Stimulated activated CD8-positive, alpha-beta memory T cell treated with anti-CD3 and anti-CD28 coated beads, Interleukin-12 subunit alpha, Interleukin-12 subunit beta, amount 100 ng/mL, for 1 hour (primary cell): ENCODE results near the gene SPI1.
"Not testable (repeated sequence)": the region's sequence is repeated elsewhere in the genome, so short reads cannot be mapped to it uniquely, and the experiment has no call there.

ENCODE experiments used
- DNase-seq: peaks from one replicate; pipeline ENCODE4 v3.0.0-alpha.2; 2020; ENCODE audit warnings: low read depth

The SPI1 gene

DNA sequence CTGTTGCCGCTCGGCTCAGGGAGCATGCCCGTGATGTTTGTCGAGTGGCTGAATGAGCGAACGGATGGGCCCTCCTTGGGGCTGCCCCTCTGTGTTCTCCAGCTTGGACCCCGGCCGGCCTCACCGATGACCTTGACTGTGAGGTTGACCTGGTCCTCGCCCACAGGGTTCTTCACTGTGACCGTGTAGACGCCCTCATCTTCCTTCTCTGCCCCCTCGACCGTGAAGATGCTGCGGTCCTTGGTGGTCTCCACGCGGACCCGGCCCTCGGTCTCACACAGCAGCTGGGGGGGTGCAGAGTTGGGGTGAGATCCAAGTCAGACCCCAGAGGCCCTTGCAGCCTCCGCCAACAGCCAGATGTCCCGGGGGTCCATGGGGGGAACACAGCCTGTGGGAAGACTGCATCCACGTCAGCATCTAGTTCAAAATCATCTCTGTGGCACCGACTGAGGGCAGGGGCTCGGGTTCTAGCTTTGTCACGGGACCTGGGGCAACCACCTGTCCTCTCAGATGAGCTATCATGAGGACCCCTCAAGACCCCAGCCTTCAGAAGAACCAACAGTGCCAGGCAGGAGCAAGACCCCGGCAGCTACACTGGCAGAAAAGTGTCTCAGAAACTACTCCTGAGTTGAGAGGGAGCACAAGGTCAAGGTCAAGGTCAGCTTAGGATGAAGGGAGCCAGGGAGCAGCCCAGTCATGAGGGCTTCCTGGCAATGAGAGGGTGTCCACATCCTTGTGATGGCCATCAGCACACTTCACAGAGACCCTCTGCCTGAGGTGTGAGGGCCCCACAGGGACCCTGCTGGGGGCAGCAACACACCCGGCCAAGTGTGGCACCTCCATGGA is 39.7 kb downstream of the SPI1 start:
- no peak for DNase-seq

DNA sequence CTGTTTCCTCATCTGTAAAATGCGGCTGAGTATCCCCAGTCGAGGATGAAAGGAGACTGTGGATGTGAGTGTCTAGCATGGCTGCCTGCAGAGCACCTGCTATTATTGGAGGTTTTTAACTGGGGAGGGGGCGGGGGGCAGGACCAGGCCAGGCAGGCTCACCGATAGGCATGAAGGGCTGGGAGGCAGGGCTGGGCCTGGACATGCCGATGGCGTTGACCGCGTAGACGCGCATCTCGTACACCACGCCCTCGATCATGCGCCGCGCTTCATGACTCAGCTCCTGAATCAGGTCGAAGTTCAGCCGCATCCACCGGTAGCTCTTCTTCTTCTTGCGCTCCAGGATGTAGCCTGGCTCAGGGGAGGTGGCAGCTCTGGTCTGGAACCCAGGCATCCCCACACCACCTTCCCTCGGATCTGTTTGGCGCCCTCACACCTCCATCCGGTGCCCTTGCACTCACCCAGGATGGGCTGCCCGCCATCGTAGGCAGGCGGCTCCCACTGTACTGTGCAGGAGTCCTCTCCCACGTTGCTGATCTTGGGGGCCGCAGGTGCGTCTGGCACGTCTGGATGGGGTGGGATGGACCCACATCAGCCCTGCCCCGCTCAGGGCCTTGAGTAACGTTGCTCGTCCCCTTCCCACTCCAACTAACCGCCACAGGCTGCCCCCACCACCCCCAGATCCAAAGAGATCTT is 41.0 kb downstream of the SPI1 start:
- no peak for DNase-seq

DNA sequence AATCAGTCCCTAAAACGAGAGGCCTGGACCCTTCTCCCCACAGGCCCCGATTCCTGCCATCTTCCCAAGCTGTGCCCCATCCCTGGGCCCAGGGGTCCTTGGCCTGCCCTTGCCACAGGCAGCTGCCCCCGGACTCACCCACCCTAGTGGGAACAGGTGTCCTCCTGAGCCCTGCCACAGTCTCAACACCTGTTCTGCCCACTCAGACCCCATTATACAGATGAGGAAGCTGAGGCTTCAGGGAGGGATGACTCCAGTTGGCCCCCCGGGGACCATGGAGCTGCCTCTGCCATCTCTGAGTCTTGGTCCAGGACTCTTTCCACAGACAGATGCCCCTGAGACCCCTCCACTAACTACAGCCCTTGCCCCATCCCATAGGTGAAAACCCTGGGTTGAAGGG is 41.8 kb downstream of the SPI1 start:
- no peak for DNase-seq

DNA sequence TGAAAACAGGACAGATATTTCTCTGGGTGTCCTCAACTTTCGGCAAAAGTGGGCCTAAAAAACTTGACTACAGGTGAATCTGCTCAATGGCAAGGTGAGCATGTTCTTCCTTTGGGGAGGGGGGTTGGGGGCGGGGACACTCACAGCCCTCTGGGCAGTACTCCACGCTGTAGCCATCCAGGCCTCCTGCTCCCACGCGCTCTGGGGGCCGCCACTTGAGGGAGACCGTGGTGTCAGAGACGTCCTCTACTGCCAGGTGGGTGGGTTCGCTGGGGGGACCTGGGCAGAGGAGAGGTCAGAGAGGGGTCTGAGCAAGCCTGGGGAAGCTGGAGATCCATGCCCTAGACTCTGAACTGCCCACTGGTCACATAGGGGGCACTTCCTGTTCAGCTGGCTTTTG is 42.6 kb downstream of the SPI1 start:
- no peak for DNase-seq

GRCh38 chr11:47334699-47335411 is 43.5 kb downstream of the SPI1 start:
- DNase-seq: not testable (repeated sequence)

DNA sequence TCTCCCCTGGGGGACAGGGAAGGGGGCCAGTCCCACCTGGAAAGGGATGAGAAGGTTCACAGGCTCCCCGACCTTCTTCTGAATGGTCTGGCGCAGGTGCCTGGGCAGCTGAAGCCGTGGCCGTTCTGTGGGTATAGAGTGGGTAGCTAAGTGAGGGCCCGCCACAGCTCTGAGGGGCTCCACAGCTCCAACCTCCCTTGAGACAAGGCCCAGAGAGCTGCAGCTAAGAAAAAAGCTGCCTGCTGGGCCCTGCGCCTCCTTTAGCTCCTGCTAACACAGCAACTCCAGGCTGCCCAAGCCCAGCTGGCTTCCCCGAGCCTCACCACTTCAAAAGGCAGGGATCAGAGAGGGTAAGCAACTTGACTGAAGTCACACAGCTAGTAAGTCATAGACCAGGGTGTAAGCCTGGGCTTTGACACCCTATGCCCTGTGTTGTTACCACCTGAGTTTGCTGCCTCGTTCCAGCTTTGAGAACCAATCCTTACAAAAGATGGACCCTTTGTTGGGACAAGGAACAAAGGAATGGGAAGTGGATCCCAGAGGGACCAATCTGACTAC is 44.4 kb downstream of the SPI1 start:
- no peak for DNase-seq

GRCh38 chr11:47333526-47333845 is 44.9 kb downstream of the SPI1 start:
- no peak for DNase-seq

GRCh38 chr11:47332791-47333525 is 45.4 kb downstream of the SPI1 start:
- DNase-seq: no peak

GRCh38 chr11:47332303-47332711 is 46.0 kb downstream of the SPI1 start:
- no peak for DNase-seq

DNA sequence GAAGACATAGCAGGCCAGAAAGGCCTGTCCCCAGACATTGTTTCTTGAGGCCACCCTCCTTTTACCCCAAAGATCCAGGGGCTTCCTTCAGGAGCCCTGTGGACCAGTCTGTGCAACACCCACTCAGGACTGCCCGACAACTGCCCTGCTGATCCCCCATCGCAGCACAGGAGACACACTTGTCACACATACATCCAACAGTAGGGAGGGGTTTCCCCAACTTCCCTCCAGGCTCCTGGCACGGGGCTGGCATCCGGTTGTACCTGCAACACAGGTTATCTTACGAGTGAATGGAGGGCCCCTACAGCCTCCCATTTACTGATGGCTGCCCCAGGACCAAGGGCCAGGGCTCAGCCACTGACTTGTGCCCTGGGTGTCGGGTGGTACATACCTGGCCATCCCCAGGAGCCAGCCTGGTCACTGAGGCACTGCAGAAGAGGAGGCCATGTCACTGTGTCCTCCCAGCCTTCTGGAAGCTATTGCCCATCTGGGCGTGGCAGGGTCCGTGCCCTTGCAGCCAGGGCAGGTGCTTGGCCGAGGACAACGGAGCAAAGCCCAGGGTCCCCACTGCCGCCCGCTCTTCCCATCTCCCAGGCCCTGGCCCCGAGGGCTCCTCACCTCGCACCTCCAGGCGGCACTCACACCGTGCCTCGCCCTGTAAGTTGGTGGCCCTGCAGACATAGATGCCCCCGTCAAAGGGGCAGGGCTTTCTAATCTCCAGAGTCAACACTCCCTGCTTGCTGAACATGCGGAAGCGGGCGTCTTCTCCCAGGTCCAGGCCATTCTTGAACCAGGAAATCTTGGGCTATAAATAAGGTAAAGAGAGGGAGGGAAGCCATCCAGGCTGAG is 46.7 kb downstream of the SPI1 start:
- no peak for DNase-seq

DNA sequence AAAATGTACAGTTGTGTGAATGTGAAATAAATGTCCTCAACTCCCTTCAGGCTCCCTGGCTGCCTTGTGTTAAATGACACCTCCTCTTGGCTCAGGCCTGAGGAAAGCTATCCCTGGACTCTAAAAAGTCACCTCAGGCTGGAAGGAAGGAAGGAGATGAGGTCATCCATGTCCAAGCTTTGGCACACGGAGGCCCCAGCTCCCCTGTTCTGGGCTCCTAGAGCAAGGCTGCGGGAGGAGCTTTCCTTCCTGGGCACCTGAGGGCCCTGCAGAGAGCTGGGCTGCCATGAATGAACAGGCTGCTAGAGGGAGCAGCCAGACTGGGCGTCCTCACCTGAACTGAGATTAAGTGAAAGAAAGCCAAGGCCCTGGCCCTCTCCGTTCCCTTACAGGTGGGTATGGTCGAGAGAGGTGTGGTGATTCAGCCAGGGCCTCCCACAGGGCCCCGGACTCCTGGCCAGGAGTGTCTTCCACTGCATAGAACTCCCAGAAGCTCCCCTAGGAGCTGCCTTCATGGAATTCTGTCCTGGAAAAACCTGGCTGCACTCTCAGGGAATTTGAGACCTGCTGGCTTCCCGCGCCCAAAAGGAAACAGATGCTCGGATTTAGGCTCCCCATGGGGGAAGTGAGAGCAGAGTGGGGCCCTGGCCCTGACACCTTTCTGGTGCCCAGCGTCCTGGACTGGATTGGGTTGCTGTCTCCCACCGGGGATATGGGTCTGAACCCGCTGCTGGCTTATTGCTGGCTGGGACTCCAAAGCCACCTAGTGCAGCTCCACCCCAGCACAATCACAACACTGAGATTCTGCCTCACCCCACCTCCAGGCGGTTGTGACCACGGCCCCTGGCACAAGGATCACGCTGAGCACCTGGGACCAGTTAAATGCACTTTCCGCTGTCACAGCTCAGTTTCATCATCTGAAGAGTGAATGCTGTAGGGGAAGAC is 48.1 kb downstream of the SPI1 start:
- no peak for DNase-seq

- DNase-seq: no peak
Measured at GRCh38 chr11:47329431-47329986, 48.8 kb downstream of the SPI1 start.

DNA sequence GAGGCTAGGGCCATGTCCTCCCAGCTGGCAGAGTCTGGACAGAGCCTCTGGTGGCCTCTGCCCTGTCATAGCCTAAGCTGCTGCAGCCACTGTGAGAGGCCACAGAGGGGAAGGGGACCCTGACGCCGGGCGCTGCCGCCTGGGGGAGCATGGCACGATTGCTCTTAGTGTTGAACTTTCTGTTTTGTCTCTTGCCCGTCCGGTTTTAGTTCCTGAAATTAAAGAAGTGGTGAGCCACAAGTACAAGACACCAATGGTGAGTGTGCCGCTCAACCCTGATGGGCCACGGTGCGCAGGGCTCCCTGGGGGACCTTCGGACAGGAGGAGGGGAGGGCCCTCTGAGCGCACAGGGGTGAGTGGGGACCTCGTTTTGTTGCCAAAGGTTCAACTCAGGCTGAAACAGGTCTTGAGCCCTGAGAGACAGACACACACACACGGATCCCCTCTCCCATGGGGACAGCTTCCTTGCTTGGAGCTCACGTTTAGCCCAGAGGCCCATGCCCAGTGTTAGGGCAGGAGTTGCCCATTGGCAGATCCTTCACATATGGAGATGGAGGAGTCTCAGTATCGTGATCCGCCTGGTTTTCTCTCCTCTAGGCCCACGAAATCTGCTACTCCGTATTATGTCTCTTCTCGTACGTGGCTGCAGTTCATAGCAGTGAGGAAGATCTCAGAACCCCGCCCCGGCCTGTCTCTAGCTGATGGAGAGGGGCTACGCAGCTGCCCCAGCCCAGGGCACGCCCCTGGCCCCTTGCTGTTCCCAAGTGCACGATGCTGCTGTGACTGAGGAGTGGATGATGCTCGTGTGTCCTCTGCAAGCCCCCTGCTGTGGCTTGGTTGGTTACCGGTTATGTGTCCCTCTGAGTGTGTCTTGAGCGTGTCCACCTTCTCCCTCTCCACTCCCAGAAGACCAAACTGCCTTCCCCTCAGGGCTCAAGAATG is 49.6 kb downstream of the SPI1 start:
- DNase-seq: no peak

DNA sequence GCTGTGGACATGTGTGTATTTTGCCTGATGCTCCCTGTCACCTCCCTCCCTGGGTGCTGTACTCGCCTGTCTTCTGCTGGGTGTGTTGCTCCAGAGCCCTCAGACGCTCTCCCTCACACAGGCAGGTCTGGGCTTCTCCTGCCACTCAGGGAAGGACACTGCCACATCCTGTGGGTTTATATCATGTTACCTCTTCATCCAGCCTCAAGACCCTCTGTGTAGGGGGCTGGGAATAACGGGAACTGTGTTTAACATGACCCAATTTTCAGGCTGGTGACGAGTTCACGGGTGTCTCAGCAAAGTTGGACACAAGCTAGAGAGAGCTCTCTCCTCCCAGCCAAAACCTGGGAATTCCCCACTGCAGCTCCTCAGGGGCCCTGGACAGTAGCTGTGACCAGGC is 50.4 kb downstream of the SPI1 start:
- no peak for DNase-seq

- DNase-seq: no peak
Measured at GRCh38 chr11:47327025-47327424, 51.3 kb downstream of the SPI1 start.

- DNase-seq: no peak
Measured at GRCh38 chr11:47326198-47326597, 52.1 kb downstream of the SPI1 start.

- DNase-seq: no peak
Measured at GRCh38 chr11:47325271-47326041, 52.9 kb downstream of the SPI1 start.

- no peak for DNase-seq
Measured at GRCh38 chr11:47324520-47324919, 53.8 kb downstream of the SPI1 start.
